BLaER1 treated with 17β-estradiol and CSF1 and Interleukin-3, amounts not matched to agents 10 nM and 100 nM (cell line): Measurements from ENCODE around the gene ASS1.
A peak's percentile ranks its signal among the peaks of the same experiment; 100 is the strongest.

Source experiments
- H3K27ac ChIP-seq, 11 experiments: shearing (Covaris generic); formaldehyde crosslinking; 2 replicates each; pipeline ENCODE4 v1.8.1; 2022
- H3K27me3 ChIP-seq, 11 experiments: shearing (Covaris generic); formaldehyde crosslinking; 2 replicates each; pipeline ENCODE4 v1.8.1; 2022
- H3K36me3 ChIP-seq, 11 experiments: shearing (Covaris generic); formaldehyde crosslinking; 2 replicates each; pipeline ENCODE4 v1.8.1; 2022
- H3K4me1 ChIP-seq, 10 experiments: shearing (Covaris generic); formaldehyde crosslinking; 2 replicates each; pipeline ENCODE4 v1.8.1; 2022
- H3K4me2 ChIP-seq, 11 experiments: shearing (Covaris generic); formaldehyde crosslinking; 2 replicates each; pipeline ENCODE4 v1.8.1; 2022
- H3K4me3 ChIP-seq, 10 experiments: shearing (Covaris generic); formaldehyde crosslinking; 2 replicates each; pipeline ENCODE4 v1.8.1; 2022
- H3K9ac ChIP-seq, 11 experiments: shearing (Covaris generic); formaldehyde crosslinking; 2 replicates each; pipeline ENCODE4 v1.8.1; 2022
- H3K9me3 ChIP-seq, 11 experiments: shearing (Covaris generic); formaldehyde crosslinking; replicated peaks in 1 of 11; 2 replicates each; pipeline ENCODE4 v1.8.1; 2022
- H4K20me1 ChIP-seq, 11 experiments: shearing (Covaris generic); formaldehyde crosslinking; 2 replicates each; pipeline ENCODE4 v1.8.1; 2022
- Cebpa-rat ChIP-seq, 11 experiments: shearing (Covaris generic); IDR thresholded peaks; 2 replicates each; pipeline ENCODE4 v1.8.1; 2022

The ASS1 gene

DNA sequence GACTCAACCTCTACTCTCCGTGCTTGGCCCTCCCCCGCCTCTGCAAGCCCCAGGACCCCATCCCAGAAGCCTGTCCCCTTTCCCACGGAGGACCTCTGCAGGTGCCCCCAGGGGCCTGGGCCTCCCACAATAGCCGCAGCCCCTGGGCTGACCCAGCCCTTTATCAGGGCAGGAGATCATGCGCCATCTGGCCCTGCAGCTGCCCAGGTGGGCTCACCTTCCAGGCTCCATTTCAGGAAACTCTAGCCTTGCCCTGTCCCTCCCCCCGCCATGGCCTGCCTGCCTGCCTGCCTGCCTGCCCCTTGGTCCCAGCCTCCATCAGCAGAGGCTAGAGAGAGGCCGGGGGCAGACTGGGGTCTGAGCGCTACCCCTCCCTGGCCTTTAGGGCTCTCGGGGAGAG, 48.7 kb downstream of the ASS1 start:
- Histone ChIP-seq H3K4me1 (peaks cover 0 to 19% (median 8%) of the 10 kb centered on the region in 10 experiments; a peak in 10 of 20 replicates), H3K9ac (no peak overlapping the region), H3K27ac (no peak overlapping the region), H3K27me3 (no peaks in the 10 kb centered on the region), H3K9me3 (peaks cover 22 to 35% (median 27%) of the 10 kb centered on the region in 11 experiments), H4K20me1 (peaks cover 0 to 6% (median 0%) of the 10 kb centered on the region in 11 experiments; a peak in 4 of 22 replicates), H3K4me3 (no peak overlapping the region), H3K36me3 (peaks cover 63 to 99% (median 76%) of the 10 kb centered on the region in 11 experiments), H3K4me2 (no peak overlapping the region)
- TF ChIP-seq Cebpa-rat (IDR thresholded peaks at IDR 0.05): no peak

DNA sequence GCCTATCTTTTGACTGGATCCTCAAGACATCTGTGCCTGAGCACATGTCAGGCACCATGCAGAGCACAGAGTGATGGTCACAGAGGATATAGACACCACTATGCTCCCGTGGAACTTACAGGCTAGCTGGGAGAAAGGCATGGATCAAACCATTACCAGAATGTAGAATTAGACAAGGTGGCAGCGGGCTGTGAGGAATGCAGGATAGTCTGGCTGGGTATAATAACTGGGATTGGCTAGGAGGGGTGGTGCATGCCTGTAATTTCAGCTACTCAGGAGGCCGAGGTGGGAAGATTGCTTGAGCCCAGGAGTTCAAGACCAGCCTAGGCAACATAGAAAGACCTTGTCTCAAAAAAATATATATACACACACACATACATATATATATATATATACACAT, 50.3 kb downstream of the ASS1 start:
- Histone ChIP-seq H3K27me3 (no peaks in the 10 kb centered on the region), H3K36me3 (peaks cover 52 to 100% (median 79%) of the 10 kb centered on the region in 11 experiments)

DNA sequence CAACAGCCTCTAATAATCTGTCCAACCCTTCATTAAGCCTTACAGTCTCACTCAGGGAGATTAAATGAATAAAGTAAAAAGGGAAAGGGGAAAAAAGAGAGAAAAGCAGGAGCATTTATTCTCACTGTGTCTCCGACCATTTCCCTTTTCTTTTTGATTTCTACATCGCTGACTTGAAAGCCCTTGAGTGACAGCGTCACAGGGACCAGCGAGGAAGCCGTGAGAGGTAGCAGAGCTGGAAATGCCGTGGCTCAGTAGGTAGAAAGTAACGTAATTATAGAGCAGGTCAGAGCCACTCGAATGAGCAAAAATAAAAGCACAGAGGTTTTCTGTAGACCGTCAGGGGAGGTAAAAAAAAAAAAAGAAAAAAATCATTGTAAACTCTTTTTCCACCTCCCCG, 52.4 kb downstream of the ASS1 start:
- no peaks in the 10 kb centered on the region for H3K27me3 ChIP-seq
- H3K9ac ChIP-seq: peak overlapping the region in 1 of 11 experiments; percentile 43; a peak in 1 of 22 replicates
- peaks cover 0 to 30% (median 12%) of the 10 kb centered on the region in 10 experiments; a peak in 11 of 20 replicates for H3K4me1 ChIP-seq
- peaks cover 22 to 35% (median 27%) of the 10 kb centered on the region in 11 experiments for H3K9me3 ChIP-seq
- TF ChIP-seq Cebpa-rat (IDR thresholded peaks at IDR 0.05): no peak
- H3K4me2 ChIP-seq: peak overlapping the region in 6 of 11 experiments; percentile 7 to 48 (median 35); a peak in 8 of 22 replicates
- H4K20me1 ChIP-seq: peaks cover 0 to 20% (median 0%) of the 10 kb centered on the region in 11 experiments; a peak in 5 of 22 replicates
- H3K27ac ChIP-seq: no peak overlapping the region
- no peak overlapping the region for H3K4me3 ChIP-seq
- peaks cover 42 to 96% (median 76%) of the 10 kb centered on the region in 11 experiments for H3K36me3 ChIP-seq

More for the DNA sequence above, 50.3 kb downstream of the ASS1 start:
- peaks cover 22 to 35% (median 27%) of the 10 kb centered on the region in 11 experiments for H3K9me3 ChIP-seq
- H3K27ac ChIP-seq: no peak overlapping the region
- H3K9ac ChIP-seq: no peak overlapping the region
- H3K4me3 ChIP-seq: peak overlapping the region in 4 of 10 experiments; percentile 7 to 22 (median 13); a peak in 2 of 20 replicates
- no peak overlapping the region for H3K4me2 ChIP-seq
- H3K4me1 ChIP-seq: peaks cover 0 to 28% (median 12%) of the 10 kb centered on the region in 10 experiments; a peak in 11 of 20 replicates
- peaks cover 0 to 15% (median 0%) of the 10 kb centered on the region in 11 experiments; a peak in 5 of 22 replicates for H4K20me1 ChIP-seq
- no peak for TF ChIP-seq Cebpa-rat (IDR thresholded peaks at IDR 0.05)

DNA sequence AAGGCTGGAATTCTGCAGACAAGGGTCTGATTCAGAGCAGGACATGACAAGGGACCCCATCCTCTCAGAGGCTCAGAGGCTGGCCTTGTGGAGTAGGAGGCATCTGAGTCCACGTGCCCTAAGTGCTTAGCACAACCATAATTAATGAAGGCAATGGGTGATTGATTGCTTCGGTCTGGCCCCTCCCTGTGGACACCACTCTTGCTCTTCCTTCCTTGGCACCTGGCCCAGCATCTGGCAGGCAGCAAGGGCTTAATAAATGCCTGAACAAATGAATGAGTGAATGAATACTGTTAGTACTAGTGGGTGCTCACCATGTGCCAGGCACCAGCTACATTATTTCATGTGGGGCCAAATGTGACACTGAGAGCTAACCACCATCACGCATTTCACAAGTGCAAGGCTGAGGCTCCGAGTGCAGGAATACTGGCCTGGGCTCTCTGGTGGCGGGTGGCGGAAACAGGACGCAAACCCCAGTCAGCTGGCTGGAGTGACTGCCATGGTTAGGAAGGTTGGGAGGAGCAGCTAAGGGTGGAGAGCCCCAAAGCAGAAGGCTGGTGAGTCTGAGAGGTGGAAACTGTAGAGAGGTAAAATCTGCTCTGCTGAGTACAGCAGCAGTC, 53.6 kb downstream of the ASS1 start:
- no peak overlapping the region for H3K4me3 ChIP-seq
- H3K36me3 ChIP-seq: peaks cover 29 to 84% (median 63%) of the 10 kb centered on the region in 11 experiments
- no peak for TF ChIP-seq Cebpa-rat (IDR thresholded peaks at IDR 0.05)
- peaks cover 18 to 27% (median 25%) of the 10 kb centered on the region in 11 experiments for H3K9me3 ChIP-seq
- H3K9ac ChIP-seq: no peak overlapping the region
- H3K27ac ChIP-seq: no peak overlapping the region
- peaks cover 0 to 20% (median 0%) of the 10 kb centered on the region in 11 experiments; a peak in 5 of 22 replicates for H4K20me1 ChIP-seq
- no peak overlapping the region for H3K4me2 ChIP-seq
- no peaks in the 10 kb centered on the region for H3K27me3 ChIP-seq
- peaks cover 0 to 30% (median 12%) of the 10 kb centered on the region in 10 experiments; a peak in 11 of 20 replicates for H3K4me1 ChIP-seq

DNA sequence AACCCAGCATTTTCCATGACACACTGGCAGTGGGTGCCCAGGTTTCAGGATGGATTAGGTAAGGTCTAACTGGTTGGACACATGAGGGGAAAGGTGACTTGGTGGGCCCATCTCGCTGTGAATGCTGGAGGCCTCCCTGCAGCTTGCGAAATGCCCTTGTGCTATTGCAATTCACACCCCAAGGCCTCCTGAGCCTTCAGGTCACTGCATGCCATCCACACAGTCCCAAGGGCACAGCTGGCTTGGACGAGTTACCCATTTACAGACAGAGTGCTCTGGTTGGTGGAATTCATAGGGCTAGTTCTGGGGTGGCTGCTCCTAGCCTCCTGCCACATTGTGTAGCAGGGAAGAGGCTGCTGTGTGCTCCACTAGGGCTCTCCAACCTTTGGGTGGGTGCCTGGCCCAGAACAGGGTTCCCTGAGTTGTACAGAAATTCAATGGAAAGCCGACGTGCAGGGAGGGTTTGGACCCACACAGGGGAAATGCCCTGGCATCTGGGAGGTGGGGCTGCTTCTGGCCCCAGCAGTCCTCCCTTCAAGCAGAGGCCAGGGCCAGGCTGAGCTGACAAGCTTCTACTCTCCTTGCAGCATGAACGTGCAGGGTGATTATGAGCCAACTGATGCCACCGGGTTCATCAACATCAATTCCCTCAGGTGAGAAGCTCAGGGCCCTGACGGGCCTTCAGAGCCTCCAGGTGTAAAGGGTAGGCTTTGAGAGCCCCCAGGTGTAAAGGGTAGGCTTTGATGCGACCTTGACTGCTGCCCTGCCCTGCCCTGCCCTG, 54.3 kb downstream of the ASS1 start:
- Histone ChIP-seq H3K4me3 (no peak overlapping the region), H3K9ac (0 out of 22 replicates have a peak overlapping the region, but pooled peaks of 1 of the 11 experiments have one; percentile 9), H3K9me3 (peaks cover 11 to 20% (median 18%) of the 10 kb centered on the region in 11 experiments), H4K20me1 (peaks cover 0 to 20% (median 0%) of the 10 kb centered on the region in 11 experiments; a peak in 5 of 22 replicates), H3K4me1 (peaks cover 0 to 30% (median 12%) of the 10 kb centered on the region in 10 experiments; a peak in 11 of 20 replicates), H3K27me3 (no peaks in the 10 kb centered on the region), H3K4me2 (no peak overlapping the region), H3K36me3 (peaks cover 22 to 77% (median 56%) of the 10 kb centered on the region in 11 experiments), H3K27ac (no peak overlapping the region)
- TF ChIP-seq Cebpa-rat (IDR thresholded peaks at IDR 0.05): no peak

DNA sequence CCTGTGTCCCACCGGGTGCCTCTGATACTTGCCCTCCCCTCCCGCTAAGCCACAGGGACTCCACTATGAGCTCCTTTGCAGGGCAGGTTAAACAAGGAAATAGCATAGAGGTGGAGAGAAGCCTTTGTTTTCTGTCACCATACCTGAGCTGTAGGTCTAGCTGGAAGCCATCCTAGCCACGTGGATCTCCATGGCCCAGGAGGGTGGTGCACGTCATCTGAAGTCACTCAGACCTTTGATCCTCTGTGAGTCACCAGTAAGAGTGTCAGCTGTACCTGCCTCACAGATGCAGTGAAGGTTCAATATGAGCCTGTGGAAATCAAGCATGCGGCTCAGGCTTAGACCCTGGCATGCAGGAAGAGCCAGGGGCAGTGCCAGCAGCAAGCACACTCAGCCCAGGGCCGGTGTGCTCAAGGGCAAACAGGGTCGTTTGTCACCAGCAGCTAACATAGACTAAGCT, 55.1 kb downstream of the ASS1 start:
- Histone ChIP-seq H3K9me3 (peaks cover 4 to 12% (median 11%) of the 10 kb centered on the region in 11 experiments), H3K4me2 (peak overlapping the region in 1 of 11 experiments; percentile 6; a peak in 1 of 22 replicates), H3K4me1 (peaks cover 0 to 30% (median 12%) of the 10 kb centered on the region in 10 experiments; a peak in 11 of 20 replicates), H3K27ac (no peak overlapping the region), H3K27me3 (no peaks in the 10 kb centered on the region), H4K20me1 (peaks cover 0 to 20% (median 0%) of the 10 kb centered on the region in 11 experiments; a peak in 5 of 22 replicates), H3K36me3 (peaks cover 15 to 69% (median 49%) of the 10 kb centered on the region in 11 experiments), H3K9ac (0 out of 22 replicates have a peak overlapping the region, but pooled peaks of 1 of the 11 experiments have one; percentile 23), H3K4me3 (no peak overlapping the region)
- TF ChIP-seq Cebpa-rat (IDR thresholded peaks at IDR 0.05): no peak

DNA sequence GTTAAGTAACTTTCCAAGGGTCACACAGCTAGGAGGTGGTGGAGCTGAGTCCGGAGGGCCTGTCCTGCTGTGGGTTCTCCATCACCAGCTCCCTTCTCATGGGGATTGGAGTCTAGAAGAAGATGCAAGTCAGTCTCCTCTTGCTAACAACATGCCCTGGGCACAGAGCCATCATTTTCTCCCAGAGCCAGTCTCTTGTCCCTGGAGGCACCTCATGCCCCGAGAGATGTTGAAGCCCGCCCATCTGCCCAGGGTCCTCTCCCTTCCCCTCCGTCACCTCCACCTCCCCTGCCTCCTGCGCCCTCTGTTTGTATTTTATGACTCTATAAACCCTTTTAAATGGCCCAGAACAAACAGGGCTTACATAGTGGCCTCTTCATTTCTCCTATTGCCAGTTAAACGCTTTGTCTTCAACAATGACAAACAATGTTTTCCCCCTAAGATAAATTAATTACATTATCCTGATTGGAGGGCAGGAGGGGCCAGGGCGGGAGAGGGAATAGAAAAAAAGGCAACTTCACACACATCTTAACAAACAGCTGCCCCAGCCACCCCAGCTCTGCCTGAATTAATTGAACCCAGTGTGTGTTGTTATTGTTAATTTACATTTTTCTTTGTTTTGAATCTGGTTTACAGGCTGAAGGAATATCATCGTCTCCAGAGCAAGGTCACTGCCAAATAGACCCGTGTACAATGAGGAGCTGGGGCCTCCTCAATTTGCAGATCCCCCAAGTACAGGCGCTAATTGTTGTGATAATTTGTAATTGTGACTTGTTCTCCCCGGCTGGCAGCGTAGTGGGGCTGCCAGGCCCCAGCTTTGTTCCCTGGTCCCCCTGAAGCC, 55.8 kb downstream of the ASS1 start:
- no peak for TF ChIP-seq Cebpa-rat (IDR thresholded peaks at IDR 0.05)
- Histone ChIP-seq H4K20me1 (peaks cover 0 to 20% (median 0%) of the 10 kb centered on the region in 11 experiments; a peak in 5 of 22 replicates), H3K4me3 (no peak overlapping the region), H3K4me1 (peaks cover 0 to 30% (median 12%) of the 10 kb centered on the region in 10 experiments; a peak in 11 of 20 replicates), H3K9me3 (peaks cover 0 to 5% (median 4%) of the 10 kb centered on the region in 11 experiments; a peak in 14 of 22 replicates), H3K9ac (0 out of 22 replicates have a peak overlapping the region, but pooled peaks of 1 of the 11 experiments have one; percentile 23), H3K27me3 (no peaks in the 10 kb centered on the region), H3K4me2 (peak overlapping the region in 1 of 11 experiments; percentile 6; a peak in 1 of 22 replicates), H3K36me3 (peaks cover 8 to 62% (median 41%) of the 10 kb centered on the region in 11 experiments; a peak in 21 of 22 replicates), H3K27ac (no peak overlapping the region)

DNA sequence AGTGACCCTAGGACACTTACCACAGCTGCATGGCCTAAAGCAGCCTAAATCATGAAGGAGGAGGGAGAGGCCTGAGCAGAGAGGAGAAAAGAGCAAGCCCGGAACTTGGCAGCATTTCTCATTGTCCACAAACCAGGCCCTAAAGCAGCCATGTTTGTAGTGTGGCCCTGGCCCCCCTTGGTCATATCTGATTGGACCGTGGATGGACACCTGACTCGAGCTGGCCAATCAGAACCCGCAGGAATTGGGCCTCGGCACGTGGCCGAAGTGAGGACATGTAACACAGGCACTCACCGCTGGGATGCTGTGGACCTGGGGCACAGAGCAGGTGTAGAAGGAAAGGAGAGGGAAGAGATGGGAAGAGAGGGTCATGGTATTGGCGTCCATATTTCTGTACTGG, 56.9 kb downstream of the ASS1 start:
- Histone ChIP-seq H3K4me3 (no peak overlapping the region), H3K36me3 (peaks cover 0 to 51% (median 32%) of the 10 kb centered on the region in 11 experiments; a peak in 16 of 22 replicates), H4K20me1 (peaks cover 0 to 18% (median 0%) of the 10 kb centered on the region in 11 experiments; a peak in 5 of 22 replicates), H3K27me3 (no peaks in the 10 kb centered on the region), H3K9me3 (no peaks in the 10 kb centered on the region), H3K27ac (no peak overlapping the region), H3K4me2 (no peak overlapping the region), H3K9ac (no peak overlapping the region), H3K4me1 (peaks cover 0 to 27% (median 8%) of the 10 kb centered on the region in 10 experiments; a peak in 11 of 20 replicates)
- TF ChIP-seq Cebpa-rat (IDR thresholded peaks at IDR 0.05): no peak
